Measurements from ENCODE around the gene SPPL2A.

Gene SPPL2A

DNA sequence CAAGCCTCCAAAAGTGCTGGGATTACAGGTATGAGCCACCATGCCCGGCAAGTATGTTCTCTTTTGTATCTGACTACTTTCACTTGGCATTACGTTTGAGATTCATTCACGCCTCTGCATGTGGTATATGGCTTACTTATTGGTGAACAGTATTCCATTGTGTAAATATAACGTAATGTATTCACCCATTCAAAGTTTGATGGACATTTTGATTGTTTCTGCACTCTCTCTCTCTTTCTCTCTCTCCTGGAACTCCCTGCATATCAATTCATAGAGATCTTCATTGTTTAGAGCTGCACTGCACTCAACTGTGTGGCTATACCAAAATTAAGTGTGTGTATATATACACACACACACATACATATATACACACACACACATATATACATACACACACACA, 30.4 kb downstream of the SPPL2A start:
- TF ChIP-seq, protein P1, sequence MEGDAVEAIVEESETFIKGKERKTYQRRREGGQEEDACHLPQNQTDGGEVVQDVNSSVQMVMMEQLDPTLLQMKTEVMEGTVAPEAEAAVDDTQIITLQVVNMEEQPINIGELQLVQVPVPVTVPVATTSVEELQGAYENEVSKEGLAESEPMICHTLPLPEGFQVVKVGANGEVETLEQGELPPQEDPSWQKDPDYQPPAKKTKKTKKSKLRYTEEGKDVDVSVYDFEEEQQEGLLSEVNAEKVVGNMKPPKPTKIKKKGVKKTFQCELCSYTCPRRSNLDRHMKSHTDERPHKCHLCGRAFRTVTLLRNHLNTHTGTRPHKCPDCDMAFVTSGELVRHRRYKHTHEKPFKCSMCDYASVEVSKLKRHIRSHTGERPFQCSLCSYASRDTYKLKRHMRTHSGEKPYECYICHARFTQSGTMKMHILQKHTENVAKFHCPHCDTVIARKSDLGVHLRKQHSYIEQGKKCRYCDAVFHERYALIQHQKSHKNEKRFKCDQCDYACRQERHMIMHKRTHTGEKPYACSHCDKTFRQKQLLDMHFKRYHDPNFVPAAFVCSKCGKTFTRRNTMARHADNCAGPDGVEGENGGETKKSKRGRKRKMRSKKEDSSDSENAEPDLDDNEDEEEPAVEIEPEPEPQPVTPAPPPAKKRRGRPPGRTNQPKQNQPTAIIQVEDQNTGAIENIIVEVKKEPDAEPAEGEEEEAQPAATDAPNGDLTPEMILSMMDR (IDR thresholded peaks at IDR 0.05): no peak

DNA sequence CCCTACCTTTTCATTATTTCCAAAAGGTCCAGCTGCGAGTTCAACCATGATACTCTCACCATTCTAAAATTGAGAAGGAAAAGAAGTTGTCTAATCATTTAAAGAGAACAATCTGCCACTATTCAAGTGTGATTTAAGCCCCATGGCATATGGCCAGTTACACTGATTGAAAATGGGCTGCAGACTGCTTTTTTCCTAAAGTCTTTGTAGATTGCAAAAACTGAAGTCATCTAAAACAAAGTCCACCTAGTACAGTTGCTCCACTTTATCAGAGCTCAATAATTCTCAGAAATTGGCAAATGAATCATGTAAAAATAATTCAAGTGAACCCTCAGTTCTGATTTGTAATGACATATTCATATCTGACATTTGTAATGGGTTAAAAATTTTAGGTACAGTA, 39.2 kb downstream of the SPPL2A start:
- TF ChIP-seq, protein P1 (IDR thresholded peaks at IDR 0.05): no peak

DNA sequence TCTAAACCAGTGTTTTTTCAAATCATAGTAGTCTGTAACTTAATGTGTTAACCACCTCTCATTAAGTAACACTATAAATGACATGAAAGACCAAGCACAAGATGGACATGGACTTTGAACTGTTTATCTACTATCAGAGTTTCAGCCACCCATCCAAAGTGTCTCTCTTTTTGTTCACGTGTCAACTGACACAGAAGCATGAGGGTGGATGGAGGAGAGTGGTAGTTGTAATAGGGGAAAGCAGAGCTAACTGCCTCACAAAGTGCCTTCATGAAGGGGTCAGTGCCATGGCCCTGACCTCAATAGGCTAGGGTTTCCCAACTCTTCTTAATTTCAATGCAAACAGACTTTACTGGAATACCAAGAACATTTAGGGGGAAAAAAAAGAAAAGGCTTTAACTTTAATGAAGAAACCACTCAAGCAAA, 46.8 kb downstream of the SPPL2A start:
- TF ChIP-seq, protein P1 (IDR thresholded peaks at IDR 0.05): no peak

DNA sequence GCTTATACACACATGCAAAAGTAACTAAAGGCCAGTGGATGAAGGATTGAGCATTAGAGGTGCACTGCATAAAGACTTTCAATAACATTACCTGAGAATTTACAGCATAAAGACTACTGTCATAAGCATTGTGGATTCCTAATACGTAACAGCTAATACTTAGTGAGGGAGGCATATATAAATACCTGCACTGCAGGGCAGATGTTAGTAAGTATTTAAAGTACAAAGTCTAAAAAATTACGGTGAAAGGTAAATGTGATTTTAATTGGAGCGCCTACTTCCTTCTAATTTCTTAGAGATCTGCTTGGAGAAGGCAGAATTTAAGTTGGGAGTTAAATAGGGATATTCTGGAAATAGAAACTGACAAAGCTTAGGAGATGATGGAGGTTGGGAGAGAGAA, 53.5 kb downstream of the SPPL2A start:
- TF ChIP-seq, protein P1 (IDR thresholded peaks at IDR 0.05): no peak

DNA sequence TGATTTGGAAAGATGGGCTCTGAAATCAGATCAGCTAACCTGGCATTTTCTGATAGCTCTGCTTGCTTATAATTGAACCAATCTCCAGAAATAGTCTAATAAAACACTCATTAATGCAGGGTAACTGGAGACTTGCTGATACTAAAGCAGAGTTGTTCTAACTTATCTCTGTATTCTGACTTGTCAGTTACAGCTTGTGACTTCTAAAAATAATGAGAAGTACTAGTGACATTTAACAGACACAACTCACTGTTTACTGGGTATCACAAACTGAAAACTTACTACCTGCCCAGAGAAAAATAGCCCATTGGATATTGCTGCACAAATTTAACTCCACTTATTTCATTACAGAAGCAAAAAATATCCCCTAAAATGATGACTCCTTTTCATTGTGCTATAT, 54.9 kb downstream of the SPPL2A start:
- TF ChIP-seq, protein P1 (IDR thresholded peaks at IDR 0.05): no peak

DNA sequence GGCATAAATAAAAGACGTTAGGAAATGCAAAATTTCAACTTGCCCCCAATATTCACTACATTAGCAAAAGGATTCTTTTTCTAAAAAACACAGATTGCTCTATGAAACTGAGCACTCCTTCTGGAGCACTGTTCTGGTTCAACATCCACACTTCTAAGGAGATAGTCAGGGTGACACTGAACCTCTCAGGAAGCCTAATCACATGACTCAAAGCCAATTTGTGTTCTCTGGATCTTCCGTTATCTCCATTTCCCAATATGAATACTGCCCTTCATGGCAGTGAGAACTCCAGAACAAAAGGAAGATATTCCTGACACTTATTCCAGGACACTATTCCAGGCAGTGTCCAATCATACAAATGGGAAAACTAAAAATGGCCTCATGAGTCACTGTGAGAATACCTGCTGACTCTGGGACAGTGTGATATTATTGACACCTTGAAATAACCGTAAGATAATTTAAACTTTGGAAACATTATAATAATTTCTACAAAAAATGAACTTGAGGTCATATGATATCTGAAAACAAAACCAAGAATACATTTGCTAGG, 57.6 kb downstream of the SPPL2A start:
- TF ChIP-seq, protein P1 (IDR thresholded peaks at IDR 0.05): no peak

DNA sequence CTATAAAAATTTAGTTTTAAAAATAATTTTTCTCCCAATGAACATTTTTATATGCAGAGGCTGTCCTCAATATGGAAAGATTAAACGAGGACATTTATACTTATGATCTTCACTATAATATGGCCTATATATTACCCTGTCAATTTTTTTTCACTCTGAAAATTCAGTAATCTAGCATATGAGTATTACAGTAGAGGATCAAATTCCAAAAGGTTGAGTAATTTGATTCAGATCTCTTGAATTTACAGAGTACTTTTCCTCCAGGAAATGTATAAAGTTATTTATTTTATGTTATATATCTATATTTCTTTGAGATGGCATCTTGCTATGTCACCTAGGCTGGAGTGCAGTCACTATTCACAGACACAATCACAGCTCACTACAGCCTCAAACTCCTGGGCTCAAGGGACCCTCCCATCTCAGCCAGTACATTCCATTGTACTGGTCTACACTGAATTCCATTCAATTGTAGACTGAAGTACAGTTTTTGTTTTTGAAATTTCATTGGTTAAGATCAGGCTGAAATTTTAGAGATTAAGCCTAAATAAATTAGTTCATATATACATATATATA, 62.7 kb downstream of the SPPL2A start:
- TF ChIP-seq, protein P1 (IDR thresholded peaks at IDR 0.05): no peak

DNA sequence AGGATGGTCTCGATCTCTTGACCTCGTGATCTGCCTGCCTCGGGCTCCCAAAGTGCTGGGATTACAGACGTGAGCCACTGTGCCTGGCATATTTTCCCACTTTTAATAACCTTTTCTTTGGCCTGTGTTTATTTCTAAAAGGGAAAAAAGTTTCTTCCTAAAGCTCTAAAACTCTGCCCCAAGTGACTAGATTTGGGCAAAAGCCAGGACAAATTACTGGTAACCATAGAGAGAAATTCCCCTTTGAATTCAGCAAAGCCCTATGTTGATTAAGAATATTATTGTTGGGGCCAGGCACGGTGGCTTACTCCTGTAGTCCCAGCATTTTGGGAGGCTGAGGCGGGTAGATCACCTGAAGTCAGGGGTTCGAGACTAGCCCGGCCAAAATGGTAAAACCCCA, 67.4 kb downstream of the SPPL2A start:
- TF ChIP-seq, protein P1 (IDR thresholded peaks at IDR 0.05): no peak

Measured in LNCAP (cell line).